H4 (cell line): ENCODE results near the gene DHRS11. TPM values are rescaled to one million over a fixed set of nuclear protein-coding genes. Genes with fewer than 3 reads are reported as not detected.

Source experiments
- DNase-seq: peaks from one replicate; pipeline ENCODE4 v3.0.0-alpha.2; 2015; ENCODE audit warnings: low spot score
- total RNA-seq: library from RNA; depleted of rRNA; stranded (reverse); fragments of >200 nt; shearing (Covaris generic); gene quantifications from 2 replicates; pipeline ENCODE4 v1.2.3, GENCODE V29; 2014; rRNA removed

Gene DHRS11
- total RNA-seq, 1 experiment from 2014 or later, result 11.7 TPM

- no peak for DNase-seq
Observed at GRCh38 chr17:36650096-36650775, 58.6 kb downstream of the DHRS11 start.

Other genes starting within 250 kb of the DHRS11 start
- gene TBC1D3H, start 203.4 kb upstream of the DHRS11 start, total RNA-seq, result not detected in 2 replicates
- gene ZNHIT3, start 105.2 kb upstream of the DHRS11 start, total RNA-seq, result 44.9 and 62.0 TPM in 2 replicates
- gene MYO19, start 57.0 kb upstream of the DHRS11 start, total RNA-seq, result 36.0 and 42.7 TPM in 2 replicates
- 10.3 and 11.8 TPM in 2 replicates for gene PIGW, start 56.9 kb upstream of the DHRS11 start, total RNA-seq
- gene GGNBP2, start 47.0 kb upstream of the DHRS11 start, total RNA-seq, result 32.5 and 38.2 TPM in 2 replicates
- 3.4 and 8.9 TPM in 2 replicates for gene MRM1, start 9.7 kb downstream of the DHRS11 start, total RNA-seq